Pons (tissue), 1 donor: ENCODE measurements around the gene CD247.

Experiments
- DNase-seq: peaks from one replicate; pipeline ENCODE4 v3.0.0-alpha.2; 2016; ENCODE audit warnings: low spot score

The CD247 gene

DNA sequence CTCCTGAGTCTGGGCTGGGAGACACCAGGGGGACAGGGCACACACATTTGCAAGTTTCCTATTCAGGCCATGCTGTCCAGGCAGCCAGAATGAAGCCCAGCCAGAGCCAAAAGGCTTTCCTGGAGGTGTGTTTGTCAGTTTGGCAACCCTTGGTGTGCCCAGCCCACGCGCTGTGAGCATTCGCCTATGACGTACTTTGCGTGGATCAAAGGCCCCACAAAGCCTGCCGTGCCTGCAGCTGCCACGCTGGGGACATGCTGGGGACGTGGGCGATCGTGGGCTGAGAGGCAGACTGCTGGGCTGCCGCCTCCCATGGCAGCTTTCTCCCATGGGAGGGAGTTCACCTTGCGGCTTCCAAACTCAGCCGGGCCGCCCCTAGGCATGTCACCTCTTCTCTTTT, 57.5 kb downstream of the CD247 start:
- no peak for DNase-seq

DNA sequence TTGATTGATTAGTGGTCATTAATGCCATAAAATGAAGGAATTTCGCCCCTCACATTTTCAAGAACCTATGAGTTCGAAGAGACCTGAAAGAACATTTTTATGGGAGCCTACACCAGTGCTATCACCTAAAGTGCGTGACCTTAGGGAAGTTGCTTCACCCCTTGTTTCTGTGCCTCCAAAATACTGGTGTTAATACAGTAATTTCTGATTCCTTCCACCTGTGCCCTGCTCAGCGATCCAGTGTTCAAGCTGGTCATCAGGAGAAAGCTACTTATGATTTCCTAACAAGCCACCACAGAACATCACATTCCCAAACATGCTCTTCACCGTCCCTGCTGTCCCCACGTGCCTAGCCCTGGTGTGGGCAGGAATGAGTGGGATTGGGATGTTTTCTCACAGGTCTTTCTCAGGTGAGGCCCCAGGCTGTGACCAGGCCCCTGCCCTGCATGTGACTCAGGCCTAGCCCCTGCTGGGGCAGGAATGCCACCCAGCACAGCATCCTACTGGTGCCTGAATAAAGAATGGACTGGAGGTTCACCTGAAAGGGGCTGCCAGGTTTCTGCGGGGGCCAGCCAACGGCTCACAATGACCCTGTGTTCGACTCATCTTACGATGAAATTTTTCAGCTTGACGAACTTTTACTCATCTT, 60.3 kb downstream of the CD247 start:
- no peak for DNase-seq

DNA sequence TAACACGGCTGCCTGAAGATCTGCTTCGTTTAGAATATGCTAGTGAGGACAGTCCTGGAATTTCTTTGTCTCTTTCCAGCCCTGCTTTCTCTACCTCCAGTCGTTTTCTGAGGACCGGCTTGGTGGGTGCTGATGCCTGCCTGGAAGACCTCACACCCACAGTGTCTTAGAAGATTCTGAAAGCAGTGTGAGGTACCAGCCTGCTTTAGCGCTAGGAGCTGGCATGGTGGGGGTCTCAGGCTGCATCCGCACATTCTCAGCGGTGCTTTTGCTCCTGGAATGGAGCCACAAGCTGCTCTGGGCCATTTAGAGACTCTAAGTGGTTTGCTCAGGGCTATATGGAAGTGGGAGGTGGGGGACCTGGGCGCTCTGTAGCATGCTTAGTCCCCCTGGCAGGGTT, 61.4 kb downstream of the CD247 start:
- DNase-seq: no peak

DNA sequence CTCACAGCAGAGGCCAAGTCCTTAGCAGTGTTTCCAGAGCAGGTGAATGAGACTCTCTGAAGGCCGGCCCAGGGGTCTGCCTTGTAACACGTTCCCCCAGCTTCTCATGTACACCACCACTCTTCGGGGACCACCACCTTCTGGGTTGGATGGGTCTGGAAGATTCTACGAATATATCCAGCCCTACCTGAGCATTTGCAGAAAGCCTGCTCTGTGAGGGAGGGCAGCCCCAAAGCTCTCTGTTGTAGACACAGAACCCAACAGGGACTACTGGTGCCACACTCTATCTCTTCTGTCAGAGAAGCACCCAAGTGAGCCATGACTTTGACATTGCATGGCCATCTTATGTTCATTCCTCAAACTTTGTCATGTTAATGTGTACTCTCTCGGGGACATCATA, 61.8 kb downstream of the CD247 start:
- no peak for DNase-seq

DNA sequence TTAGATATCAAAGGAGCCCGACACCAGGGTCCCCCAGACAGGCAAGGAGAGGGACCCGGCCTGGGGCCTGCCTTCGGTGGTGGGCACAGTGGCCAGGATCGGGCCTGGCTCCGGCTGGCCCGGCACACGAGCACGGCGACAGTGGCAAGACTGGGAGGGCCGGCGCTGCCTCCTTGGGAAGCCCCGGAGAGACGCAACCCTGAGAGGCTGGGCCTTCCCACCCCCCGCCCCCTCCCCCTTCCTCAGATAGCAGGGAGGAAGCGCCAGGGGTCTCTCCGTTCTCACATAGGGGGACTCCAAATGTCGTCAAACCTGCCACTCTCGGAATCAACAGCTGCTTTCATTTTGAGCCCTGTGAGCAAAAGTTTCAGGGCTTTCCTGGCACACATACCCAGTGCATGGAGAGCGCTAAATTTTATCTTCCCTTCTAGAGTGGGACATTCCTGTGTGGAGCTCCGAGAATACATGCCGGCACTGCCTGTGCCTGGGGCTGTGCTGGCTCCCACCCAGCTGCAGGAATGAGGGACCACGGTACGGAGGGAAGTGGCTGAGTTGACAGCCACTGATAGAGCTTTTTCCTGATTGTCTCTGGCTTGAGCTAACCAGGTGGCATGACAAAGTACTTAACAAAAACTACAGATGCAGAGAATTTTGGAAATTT, 62.4 kb downstream of the CD247 start:
- DNase-seq: peak; percentile 7

DNA sequence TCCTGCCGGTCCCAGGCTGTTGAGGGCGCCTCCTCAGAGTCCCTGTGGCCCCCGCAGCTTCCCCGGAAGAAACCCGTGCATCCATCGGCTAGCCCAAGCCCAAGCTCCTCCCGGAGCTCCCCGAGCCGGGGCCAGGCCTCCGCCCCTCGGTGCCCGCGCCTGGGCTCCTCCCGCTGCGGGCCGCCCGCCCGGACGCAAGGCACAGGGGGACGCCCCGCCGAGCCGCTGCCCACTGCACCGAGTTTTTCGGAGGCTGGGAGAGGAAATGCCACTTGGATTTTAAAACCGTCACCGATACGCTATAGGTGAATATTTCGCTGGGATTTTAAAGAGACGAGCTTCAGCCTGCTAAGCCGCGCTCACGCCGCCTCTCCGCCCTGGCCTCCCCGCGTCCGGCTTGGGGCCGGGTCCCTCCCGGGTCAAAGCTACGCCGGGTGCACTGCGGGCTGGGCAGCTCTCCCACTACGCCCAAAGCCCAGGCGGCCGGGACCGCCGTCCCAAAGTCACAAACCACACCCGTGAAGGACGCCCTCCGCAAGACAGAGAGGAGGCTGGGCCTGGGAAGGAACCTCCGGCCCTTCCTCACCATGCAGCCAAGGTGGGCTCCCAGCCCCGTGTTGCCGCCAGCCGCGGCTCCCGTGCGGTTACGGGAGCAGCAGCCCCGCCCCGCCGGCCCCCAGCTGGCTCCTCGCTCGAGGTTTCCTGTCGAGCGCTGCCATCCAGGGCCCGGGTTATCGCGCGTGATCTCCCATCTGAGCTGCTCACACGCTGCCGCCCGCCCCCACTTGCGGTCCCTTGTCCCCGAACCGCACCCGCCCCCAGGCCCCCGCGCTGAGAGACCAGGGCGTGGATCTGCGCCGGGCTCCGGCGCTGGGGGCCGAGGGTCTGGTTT, 63.2 kb downstream of the CD247 start:
- peak; percentile 13 for DNase-seq

DNA sequence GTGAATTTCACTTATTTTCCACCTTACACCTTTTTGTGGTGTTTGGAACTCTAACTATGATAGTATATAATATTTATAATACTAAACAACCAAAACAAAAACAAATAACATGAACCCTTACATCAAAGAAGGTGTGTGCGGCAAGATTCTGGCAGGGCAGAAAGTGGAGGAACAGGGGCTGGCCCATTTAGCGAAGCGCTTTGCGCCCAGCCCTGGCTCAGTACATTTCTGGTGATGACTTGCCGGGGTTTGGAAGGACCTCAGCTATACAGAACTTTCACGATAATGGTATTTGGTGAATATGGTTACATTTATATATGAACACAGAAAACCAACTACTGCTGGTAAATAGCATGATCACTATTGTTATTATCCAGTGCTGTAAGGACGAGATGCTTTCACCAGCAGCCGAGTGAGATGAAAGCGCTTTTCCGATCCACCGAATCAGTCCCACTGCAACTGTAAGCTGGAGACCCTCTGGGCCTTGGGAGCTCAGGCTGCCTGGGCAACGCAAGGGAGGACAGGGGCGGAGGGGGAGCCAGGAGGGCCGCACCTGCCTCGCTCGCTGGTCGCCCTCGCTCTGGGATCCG, 63.9 kb downstream of the CD247 start:
- DNase-seq: no peak

DNA sequence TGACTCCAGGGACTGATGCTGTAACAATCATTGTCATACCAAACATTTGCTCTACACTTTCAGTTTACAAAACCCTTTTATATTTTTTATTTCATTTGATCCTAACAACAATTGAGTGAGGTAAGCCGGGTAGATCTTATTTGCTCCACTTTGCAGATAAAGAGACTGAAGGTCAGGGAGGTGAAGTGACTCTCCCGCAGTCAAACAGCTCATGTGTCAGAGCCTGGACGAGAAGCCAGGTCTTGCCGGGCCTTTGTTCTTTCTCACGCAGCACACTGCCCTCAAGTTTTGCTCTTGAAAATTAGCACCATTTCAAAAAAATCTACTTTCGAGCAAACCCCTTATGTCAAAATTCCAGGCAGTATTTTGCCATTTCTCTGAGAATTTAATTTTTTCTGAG, 65.2 kb downstream of the CD247 start:
- no peak for DNase-seq

DNA sequence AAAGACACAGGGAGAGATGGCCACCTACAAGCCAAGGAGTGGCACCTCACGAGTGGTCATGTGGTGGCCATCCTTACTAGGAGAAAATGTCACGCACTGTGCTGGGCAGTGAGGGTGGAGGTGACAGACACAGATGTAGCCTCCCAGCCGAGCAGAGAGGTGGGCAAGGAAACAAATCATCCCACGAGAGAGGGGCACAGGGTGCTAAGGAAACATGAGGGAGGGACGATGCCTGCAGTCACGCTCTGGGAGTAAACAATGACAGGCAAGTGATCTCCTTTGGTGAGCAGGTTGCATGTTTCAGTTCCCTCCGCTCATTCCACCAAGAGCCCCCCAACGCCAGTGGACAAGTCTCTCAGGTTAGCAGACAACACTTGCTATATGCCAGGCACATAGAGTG, 65.8 kb downstream of the CD247 start:
- DNase-seq: no peak

DNA sequence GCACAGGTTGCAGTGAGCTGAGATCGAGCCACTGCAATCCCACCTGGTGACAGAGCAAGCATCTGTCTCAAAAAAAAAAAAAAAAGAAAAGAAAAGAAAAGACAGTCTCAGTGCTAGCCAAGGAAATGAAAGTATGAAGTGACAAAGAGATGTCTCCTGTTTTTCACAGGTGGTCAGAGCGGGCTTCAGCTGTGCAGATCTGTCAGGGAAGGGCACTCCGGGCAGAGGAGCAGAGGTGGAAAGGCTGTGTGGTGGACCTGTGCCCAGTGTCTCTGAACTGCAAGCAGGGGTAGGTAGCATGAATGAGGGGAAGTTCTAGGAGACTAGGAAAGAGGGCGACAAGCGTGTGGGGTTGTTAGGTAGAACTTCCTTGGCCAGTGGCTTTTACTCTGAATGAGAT, 67.5 kb downstream of the CD247 start:
- no peak for DNase-seq

DNA sequence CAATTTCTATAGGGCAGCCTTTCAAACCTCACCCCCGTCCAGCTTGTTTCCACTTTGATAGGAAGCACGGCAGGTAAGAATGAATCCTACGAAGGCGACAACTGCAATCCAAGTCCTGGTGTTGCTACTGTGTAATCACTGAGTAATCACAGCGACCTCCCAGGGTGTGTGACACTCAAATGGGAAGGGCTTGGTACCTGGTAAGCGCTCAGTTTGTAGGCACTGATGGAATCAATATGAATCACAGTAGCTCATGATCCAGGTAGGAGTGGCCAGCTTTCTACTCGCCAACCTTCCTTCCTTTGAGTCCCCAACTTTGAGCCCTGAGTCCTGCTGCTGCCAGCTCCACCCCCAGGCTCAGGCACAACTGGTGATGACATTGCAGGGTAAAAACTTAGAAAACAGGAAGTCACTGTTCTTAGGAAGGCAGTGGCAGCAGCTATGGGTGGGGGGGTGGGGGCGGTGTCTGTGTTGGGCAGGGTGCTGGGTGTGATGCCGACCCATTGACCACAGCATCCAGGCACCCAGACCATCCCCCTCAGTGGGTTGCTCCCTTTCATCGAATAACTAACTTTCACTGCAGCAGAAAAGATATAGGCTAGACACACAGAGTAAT, 70.7 kb downstream of the CD247 start:
- no peak for DNase-seq

DNA sequence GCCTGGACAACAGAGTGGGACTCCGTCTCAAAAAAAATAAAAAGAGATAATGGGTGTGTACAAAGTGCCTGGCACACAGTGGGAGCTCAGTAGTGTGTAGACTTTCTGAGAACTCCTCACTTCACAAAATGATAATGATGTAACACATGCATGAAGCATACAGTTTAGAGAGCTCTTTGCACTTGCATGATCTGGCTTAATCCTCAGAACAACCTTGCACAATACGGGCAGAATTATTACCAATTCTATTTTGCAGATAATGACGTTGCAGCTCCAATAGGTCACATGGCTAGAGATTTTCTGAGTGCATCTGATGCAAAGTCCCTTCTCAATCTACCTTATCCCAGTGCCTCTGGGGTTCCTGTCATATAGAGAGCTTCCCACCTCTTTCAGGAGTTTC, 71.4 kb downstream of the CD247 start:
- DNase-seq: no peak

DNA sequence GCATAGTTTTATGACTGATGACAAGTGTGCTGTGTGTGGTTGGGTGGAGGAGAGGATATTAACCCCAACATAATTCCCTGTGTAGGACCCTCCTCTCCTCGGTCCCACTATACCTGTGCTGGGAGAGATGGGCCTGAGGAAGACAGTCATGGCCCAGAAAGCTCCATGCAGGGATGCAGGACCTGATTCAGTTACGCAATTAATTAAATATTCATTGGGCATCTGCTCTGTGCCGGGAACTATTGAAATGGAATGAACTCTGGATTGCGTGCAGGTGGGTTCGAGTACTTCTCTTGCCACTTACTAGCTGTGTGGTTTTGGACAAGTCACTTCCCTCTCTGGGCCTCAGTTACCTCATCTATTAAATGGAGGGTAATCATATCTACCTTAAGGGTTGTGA, 74.6 kb downstream of the CD247 start:
- no peak for DNase-seq

DNA sequence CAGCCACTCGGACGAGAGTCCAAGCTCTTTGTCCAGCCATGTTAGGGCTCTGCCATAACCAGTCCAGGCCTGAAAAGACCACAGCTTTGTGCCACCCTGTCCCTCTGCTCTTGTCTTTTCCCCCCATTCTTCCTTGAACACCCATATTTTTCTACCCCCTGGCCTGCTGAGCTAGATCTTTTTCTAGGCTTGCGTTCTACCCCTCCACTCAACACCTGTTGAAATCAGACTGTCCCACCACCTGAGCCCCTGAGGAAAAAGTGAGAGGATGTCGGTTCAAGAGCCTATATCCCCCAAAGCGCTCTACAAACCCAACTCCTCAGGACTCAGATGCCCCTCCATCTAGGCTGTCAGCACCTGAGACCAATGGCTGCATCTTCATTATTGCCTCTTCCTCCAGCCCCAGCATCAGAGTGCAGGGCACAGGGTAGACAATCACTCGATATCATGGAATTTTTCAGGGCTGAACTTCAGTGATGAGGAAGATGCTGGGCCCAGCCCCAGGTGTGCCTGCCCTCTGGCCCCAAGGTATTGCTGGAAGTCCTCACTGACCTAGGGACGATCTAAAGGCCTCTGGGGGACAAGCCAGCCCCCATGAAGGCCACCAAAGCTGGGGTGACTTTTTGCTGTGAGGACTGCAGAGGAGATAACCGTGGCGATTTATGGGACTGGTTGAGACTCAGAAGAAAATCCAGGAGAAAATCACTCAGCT, 75.3 kb downstream of the CD247 start:
- no peak for DNase-seq

DNA sequence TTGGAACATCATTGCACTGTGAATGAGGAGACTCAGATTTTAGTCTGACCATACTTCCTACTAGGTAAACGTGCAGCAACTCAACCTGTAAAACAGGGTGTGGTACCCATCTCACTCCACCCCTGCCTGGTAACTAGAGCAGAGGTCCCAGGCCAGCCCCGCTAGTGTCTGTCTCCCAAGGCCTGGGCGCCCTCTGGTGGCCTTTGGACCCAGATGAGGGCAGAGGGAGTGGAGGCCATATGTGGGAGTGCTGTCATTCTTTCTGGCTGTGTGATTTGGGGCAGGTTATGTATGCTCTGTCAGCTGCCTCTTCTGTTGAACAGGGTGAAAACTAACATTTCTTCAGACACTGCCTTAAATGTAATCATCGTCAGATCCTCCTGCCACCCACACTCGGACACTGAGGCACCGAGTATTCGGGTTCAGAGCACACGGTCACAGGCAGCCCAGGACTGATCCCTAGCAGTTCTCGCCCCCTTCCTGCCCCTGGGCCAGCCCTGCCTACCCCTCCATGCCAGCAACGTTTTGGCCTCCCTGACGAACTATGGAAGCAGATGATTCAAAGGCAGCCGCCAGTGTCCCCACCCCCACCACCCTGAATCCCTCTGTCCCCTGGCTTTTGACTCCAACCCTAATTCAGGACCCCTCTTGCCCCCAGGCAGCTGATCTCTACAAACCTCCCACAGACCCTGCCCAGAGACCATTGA, 76.0 kb downstream of the CD247 start:
- DNase-seq: peak; percentile 81

DNA sequence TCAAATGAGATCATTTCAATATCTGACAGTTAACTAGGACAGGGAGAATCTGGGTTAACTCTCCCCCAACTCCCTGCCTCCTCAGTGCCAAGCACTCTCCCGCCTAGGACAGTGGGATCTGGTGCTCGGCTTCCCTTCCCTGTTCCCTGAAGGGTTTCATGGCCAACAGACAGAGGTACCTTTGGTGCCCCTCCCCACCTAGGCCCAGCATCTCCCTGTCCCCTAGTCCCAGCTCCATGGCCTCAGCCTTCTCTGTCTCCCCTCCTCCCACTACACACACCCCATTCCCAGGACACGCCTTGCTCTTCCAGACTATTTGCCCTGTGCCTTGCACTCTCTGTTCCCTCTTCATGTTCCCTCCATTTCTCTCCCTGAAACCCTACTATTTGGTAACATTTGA, 77.1 kb downstream of the CD247 start:
- DNase-seq: no peak

DNA sequence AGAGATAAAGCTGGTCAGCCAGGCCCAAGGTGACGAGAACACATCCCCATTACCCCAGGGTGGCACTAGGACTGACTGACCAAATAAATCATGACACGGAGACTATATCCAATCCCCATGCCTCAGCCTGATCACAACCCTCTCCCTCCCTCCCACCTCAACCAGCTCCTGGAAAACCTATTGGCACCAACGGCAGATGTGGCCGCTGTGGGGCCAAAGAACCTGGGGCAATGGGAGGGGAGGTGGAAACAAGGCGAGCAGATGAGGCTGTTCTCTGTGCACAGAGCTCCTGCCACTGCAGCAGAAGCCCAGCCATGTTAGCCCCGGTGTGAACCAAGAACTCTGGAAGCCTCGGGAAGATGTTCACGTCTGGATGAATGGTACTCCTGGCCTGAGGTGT, 77.6 kb downstream of the CD247 start:
- DNase-seq: no peak

DNA sequence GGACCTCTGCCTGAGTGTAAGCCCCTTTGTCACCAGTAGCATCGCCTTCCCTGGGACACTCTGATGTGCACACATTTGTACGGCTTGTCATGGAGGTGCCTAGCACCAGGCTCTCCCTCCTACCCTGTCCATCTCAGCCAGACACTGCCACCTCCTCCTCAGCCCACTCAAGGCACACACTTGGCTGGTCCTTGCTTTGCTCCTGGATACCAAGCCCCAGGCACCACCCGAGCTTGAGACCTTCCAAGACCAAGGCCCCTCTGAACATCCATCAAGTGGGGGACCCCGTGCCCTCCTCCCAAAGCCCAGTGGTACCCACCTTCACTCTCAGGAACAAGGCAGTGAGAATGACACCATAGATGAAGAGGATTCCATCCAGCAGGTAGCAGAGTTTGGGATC, 78.0 kb downstream of the CD247 start:
- no peak for DNase-seq

DNA sequence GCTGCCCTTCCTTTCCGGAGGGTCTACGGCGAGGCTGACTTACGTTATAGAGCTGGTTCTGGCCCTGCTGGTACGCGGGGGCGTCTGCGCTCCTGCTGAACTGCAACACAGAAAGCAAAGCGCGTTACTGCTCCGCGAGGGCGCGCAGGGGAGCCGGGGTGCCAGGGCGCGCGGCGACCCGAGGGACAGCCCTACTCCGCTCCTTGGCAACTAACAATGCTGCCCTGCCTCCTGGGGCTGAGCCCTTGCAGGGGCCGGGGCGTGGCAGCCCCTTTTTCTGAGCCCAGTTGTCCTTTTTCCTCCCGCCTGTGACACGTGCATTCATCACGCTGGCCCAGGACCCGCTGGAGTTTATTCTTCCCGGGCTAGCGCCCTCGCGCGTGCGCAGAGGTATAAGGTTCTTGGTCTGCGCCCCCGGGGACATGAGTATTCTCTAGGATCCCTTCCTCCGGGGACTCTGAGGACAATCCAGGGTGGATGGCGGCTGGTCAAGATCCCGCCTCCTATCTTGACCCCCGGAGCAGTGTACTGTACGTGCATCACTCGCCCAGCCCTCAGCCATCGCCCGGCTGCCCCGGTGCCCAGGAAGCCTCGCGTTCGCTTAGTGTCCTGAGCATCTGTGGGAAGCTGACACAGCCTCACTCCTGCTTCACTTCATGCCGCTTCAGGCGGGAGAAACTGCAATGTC, 78.9 kb downstream of the CD247 start:
- DNase-seq: peak; percentile 46
